Peyer's patch (tissue), 4 donors: ENCODE results near the gene EIF4EBP3. TPM values are rescaled to one million over a fixed set of nuclear protein-coding genes. Genes with fewer than 3 reads are reported as not detected.

Experiments
- DNase-seq, 3 donors: peaks; one replicate each; pipeline ENCODE4 v3.0.0-alpha.2; 2017 to 2019
- H3K27ac ChIP-seq, 4 donors: fragments of 200-600 bp; sonication (generic); one replicate each; pipeline ENCODE4 v1.5.1; 2016 to 2019
- H3K27me3 ChIP-seq, 2 donors: fragments of 200-600 bp; sonication (generic); one replicate each; pipeline ENCODE4 v1.5.1; 2019
- H3K36me3 ChIP-seq, 3 donors: fragments of 200-600 bp; sonication (generic); one replicate each; pipeline ENCODE4 v1.5.1; 2016 to 2019
- H3K4me1 ChIP-seq, 4 donors: fragments of 200-600 bp; sonication (generic); one replicate each; pipeline ENCODE4 v1.5.1; 2016 to 2019
- H3K4me3 ChIP-seq, 4 donors: fragments of 200-600 bp; sonication (generic); 1 replicate in 3 of 4; 2 replicates in 1 of 4; pipeline ENCODE4 v1.5.1; 2016 to 2019; ENCODE audit warnings: mild to moderate bottlenecking in 1 of 4
- H3K9me3 ChIP-seq, 4 donors: fragments of 200-600 bp; sonication (generic); one replicate each; pipeline ENCODE4 v1.5.1; 2016 to 2019; ENCODE audit warnings: mild to moderate bottlenecking in 1 of 4
- POLR2A ChIP-seq, 2 donors: fragments of 450-650 bp; IDR thresholded peaks; one replicate each; pipeline ENCODE4 v1.5.1; 2017; ENCODE audit warnings: antibody characterized with exemption in 2 of 2, mild to moderate bottlenecking in 2 of 2, moderate library complexity in 2 of 2
- total RNA-seq, 4 donors: library from RNA; depleted of rRNA; stranded (reverse); fragments of >200 nt; gene quantifications; one replicate each; pipeline ENCODE4 v1.1.0, GENCODE V29; 2016
- TF ChIP-seq, protein P1 (sequence below), 6 experiments: fragments of 450-650 bp in 4 of 6; fragments of 200-600 bp in 2 of 6; sonication (generic) in 1 of 6; IDR thresholded peaks; one replicate each; pipeline ENCODE4 v1.5.1; 2017 to 2019; ENCODE audit warnings: antibody characterized with exemption in 6 of 6, mild to moderate bottlenecking in 3 of 6, moderate library complexity in 1 of 6

Gene EIF4EBP3
- total RNA-seq, 4 donors from 2014 or later, result 32.4 to 46.1 (median 32.9) TPM; not detected in 1

GRCh38 chr5:140524003-140524402, 23.5 kb upstream of the EIF4EBP3 start:
- Histone ChIP-seq H3K27ac (no peak overlapping the region), H3K4me3 (no peak overlapping the region), H3K36me3 (peaks cover 0 to 56% (median 0%) of the 10 kb centered on the region in 3 donors), H3K27me3 (no peaks in the 10 kb centered on the region), H3K9me3 (no peaks in the 10 kb centered on the region), H3K4me1 (no peaks in the 10 kb centered on the region)
- TF ChIP-seq, protein P1, sequence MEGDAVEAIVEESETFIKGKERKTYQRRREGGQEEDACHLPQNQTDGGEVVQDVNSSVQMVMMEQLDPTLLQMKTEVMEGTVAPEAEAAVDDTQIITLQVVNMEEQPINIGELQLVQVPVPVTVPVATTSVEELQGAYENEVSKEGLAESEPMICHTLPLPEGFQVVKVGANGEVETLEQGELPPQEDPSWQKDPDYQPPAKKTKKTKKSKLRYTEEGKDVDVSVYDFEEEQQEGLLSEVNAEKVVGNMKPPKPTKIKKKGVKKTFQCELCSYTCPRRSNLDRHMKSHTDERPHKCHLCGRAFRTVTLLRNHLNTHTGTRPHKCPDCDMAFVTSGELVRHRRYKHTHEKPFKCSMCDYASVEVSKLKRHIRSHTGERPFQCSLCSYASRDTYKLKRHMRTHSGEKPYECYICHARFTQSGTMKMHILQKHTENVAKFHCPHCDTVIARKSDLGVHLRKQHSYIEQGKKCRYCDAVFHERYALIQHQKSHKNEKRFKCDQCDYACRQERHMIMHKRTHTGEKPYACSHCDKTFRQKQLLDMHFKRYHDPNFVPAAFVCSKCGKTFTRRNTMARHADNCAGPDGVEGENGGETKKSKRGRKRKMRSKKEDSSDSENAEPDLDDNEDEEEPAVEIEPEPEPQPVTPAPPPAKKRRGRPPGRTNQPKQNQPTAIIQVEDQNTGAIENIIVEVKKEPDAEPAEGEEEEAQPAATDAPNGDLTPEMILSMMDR (IDR thresholded peaks at IDR 0.05), result no peak
- no peak for TF ChIP-seq POLR2A (IDR thresholded peaks at IDR 0.05)
- DNase-seq, result no peak

DNA sequence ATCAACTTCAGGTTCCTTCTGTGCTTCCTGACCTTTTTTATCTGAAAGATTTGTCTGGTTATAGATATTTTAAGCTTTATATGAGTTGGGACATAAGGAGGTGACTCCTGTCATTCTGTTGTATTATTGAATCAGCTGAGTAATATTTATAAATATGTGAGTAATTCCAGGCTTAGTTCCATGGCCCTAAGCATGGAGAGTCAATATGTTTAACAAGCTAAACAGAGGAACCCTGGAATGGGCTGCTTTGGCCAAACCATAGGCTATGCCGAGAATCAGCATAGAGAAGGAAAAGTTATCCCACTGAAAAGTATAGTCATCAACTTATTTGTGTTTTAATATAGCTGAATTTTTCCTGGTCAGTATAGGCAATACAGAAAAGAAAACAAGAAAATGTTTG, 7.2 kb upstream of the EIF4EBP3 start:
- Histone ChIP-seq H3K27me3 (no peaks in the 10 kb centered on the region), H3K27ac (no peak overlapping the region), H3K9me3 (no peaks in the 10 kb centered on the region), H3K4me1 (no peaks in the 10 kb centered on the region), H3K36me3 (peaks cover 0 to 65% (median 3%) of the 10 kb centered on the region in 3 donors), H3K4me3 (no peak overlapping the region)
- no peak for DNase-seq
- TF ChIP-seq, protein P1 (IDR thresholded peaks at IDR 0.05), result no peak
- TF ChIP-seq POLR2A (IDR thresholded peaks at IDR 0.05), result no peak

DNA sequence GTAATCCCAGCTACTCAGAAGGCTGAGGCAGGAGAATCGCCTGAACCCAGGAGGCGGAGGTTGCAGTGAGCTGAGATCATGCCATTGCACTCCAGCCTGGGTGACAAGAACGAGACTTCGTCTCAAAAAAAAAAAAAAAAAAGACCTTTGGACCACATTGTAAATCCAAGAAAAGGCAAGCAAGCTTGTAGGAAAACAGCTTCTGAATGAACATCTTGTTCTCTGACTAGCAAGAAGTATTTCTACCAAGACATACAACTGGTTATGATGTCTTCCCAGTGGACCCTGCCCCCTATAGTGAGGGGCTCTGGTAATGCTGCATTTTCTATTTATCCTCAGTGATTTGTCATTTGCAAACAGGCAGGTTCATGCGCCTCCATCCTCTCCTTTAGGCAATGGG, 4.5 kb upstream of the EIF4EBP3 start:
- H3K4me3 ChIP-seq, result no peak overlapping the region
- no peaks in the 10 kb centered on the region for H3K9me3 ChIP-seq
- TF ChIP-seq, protein P1 (IDR thresholded peaks at IDR 0.05), result no peak
- TF ChIP-seq POLR2A (IDR thresholded peaks at IDR 0.05), result peak in 1 of 2 donors; percentile 10
- DNase-seq, result peak in 1 of 3 donors; percentile 49
- peak overlapping the region in 3 of 4 donors; percentile 30 to 81 (median 81) for H3K27ac ChIP-seq
- no peaks in the 10 kb centered on the region for H3K27me3 ChIP-seq
- peaks cover 0 to 18% (median 0%) of the 10 kb centered on the region in 4 donors for H3K4me1 ChIP-seq
- peaks cover 0 to 45% (median 0%) of the 10 kb centered on the region in 3 donors for H3K36me3 ChIP-seq

GRCh38 chr5:140544986-140545385, 2.5 kb upstream of the EIF4EBP3 start:
- TF ChIP-seq POLR2A (IDR thresholded peaks at IDR 0.05), result no peak
- TF ChIP-seq, protein P1 (IDR thresholded peaks at IDR 0.05), result no peak
- H3K36me3 ChIP-seq, result peaks cover 0 to 31% (median 0%) of the 10 kb centered on the region in 3 donors
- H3K4me1 ChIP-seq, result peaks cover 0 to 38% (median 6%) of the 10 kb centered on the region in 4 donors

GRCh38 chr5:140545606-140546005, 1.9 kb upstream of the EIF4EBP3 start:
- Histone ChIP-seq H3K27ac (peak overlapping the region in 2 of 4 donors; percentile 98 to 99), H3K27me3 (no peaks in the 10 kb centered on the region), H3K9me3 (no peaks in the 10 kb centered on the region), H3K4me3 (no peak overlapping the region), H3K4me1 (peaks cover 0 to 41% (median 6%) of the 10 kb centered on the region in 4 donors), H3K36me3 (peaks cover 0 to 31% (median 0%) of the 10 kb centered on the region in 3 donors)
- peak in 1 of 3 donors; percentile 29 for DNase-seq
- TF ChIP-seq POLR2A (IDR thresholded peaks at IDR 0.05), result no peak

More at GRCh38 chr5:140544986-140545385, 2.5 kb upstream of the EIF4EBP3 start:
- Histone ChIP-seq H3K27me3 (no peaks in the 10 kb centered on the region), H3K27ac (peak overlapping the region in 1 of 4 donors; percentile 12), H3K4me3 (no peak overlapping the region), H3K9me3 (no peaks in the 10 kb centered on the region)
- no peak for DNase-seq

DNA sequence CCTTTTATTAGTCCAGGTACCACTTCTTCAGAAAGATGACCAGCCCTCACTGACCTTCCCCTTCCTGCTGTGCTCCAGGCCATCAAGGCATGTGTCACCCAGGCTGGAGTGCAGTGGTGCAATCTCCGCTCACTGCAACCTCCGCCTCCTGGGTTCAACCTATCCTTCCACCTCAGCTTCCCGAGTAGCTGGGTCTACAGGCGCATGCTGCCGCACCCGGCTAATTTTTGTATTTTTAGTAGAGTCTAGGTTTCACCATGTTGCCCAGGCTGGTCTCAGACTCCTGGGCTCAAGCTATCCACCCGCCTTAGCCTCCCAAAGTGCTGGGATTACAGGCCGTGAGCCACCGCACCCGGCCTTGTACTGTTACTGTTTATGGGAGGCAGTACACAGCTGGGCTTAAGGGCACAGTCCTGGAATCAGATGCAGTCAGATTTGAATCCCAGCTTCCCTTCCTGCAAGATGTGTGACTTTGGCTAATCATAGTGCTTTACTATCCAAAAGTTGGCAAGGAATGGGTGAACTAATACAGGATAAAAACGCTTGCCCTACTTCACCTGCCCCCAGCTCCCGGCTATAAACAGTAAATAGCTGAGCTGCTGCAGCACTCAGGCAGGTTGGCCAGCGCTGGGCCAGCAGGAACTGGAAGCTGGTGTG, 483 bp upstream of the EIF4EBP3 start:
- H3K36me3 ChIP-seq, result peaks cover 0 to 31% (median 0%) of the 10 kb centered on the region in 3 donors
- TF ChIP-seq, protein P1 (IDR thresholded peaks at IDR 0.05), result no peak
- TF ChIP-seq POLR2A (IDR thresholded peaks at IDR 0.05), result peak in 1 of 2 donors; percentile 3
- peak in 2 of 3 donors; percentile 75 for DNase-seq
- H3K27me3 ChIP-seq, result no peaks in the 10 kb centered on the region
- H3K9me3 ChIP-seq, result no peaks in the 10 kb centered on the region
- peak overlapping the region; percentile 92 to 99 (median 97) for H3K27ac ChIP-seq
- H3K4me1 ChIP-seq, result peaks cover 0 to 41% (median 6%) of the 10 kb centered on the region in 4 donors
- peak overlapping the region; percentile 46 to 65 (median 60) for H3K4me3 ChIP-seq
